Liver (tissue), 9 donors: ENCODE data around the gene METTL4. TPM values are rescaled to one million over a fixed set of nuclear protein-coding genes. Genes with fewer than 3 reads are reported as not detected.

ENCODE experiments used
- DNase-seq: peaks from one replicate; pipeline ENCODE4 v3.0.0-alpha.2; 2017; ENCODE audit warnings: low spot score
- H3K27ac ChIP-seq, 2 donors: one replicate each; pipeline ENCODE4 v1.7.0; 2013; ENCODE audit warnings: inconsistent platforms in 2 of 2, low read length in 2 of 2, control low read depth in 1 of 2, low read depth in 1 of 2, mild to moderate bottlenecking in 1 of 2
- H3K27me3 ChIP-seq, 4 donors: one replicate each; pipeline versions ENCODE4 v1.6.1 to v1.7.0; 2013; ENCODE audit warnings: low read length in 3 of 4, inconsistent platforms in 1 of 4, mild to moderate bottlenecking in 1 of 4, moderate library complexity in 1 of 4; ENCODE audit not compliant: control insufficient read depth in 4 of 4, insufficient read depth in 4 of 4
- H3K36me3 ChIP-seq, 4 donors: one replicate each; pipeline versions ENCODE4 v1.6.1 to v1.7.0; 2013; ENCODE audit warnings: low read length in 3 of 4, mild to moderate bottlenecking in 3 of 4, low read depth in 1 of 4, moderate library complexity in 1 of 4; ENCODE audit not compliant: control insufficient read depth in 4 of 4, insufficient read depth in 3 of 4
- H3K4me1 ChIP-seq, 4 donors: one replicate each; pipeline versions ENCODE4 v1.6.1 to v1.7.0; 2013; ENCODE audit warnings: low read length in 3 of 4, mild to moderate bottlenecking in 3 of 4, moderate library complexity in 1 of 4; ENCODE audit not compliant: control insufficient read depth in 4 of 4, insufficient read depth in 4 of 4
- H3K4me3 ChIP-seq, 3 donors: one replicate each; pipeline versions ENCODE4 v1.6.1 to v1.7.0; 2013; ENCODE audit warnings: low read length in 3 of 3, control low read depth in 1 of 3, low read depth in 1 of 3, mild to moderate bottlenecking in 1 of 3
- H3K9ac ChIP-seq, 2 donors: one replicate each; pipeline ENCODE4 v1.7.0; 2013; ENCODE audit warnings: low read length in 2 of 2, mild to moderate bottlenecking in 2 of 2, moderate library complexity in 2 of 2, control low read depth in 1 of 2, low read depth in 1 of 2
- H3K9me3 ChIP-seq, 4 donors: one replicate each; pipeline versions ENCODE4 v1.6.1 to v1.7.0; 2013; ENCODE audit warnings: low read length in 3 of 4; ENCODE audit not compliant: control insufficient read depth in 4 of 4
- EGR1 ChIP-seq, 2 donors: IDR thresholded peaks; 2 replicates each; pipeline ENCODE4 v1.6.1; 2016 to 2018; ENCODE audit warnings: antibody characterized with exemption in 2 of 2, low read depth in 2 of 2
- FOXA2 ChIP-seq: IDR thresholded peaks from 2 replicates; pipeline ENCODE4 v1.6.1; 2016; ENCODE audit warnings: antibody characterized with exemption
- HNF4A ChIP-seq, 2 donors: conservative IDR thresholded peaks; 2 replicates each; pipeline ENCODE4 v1.6.1; 2016; ENCODE audit warnings: antibody characterized with exemption in 2 of 2, mild to moderate bottlenecking in 2 of 2
- HNF4G ChIP-seq: IDR thresholded peaks from 2 replicates; pipeline ENCODE4 v1.6.1; 2016; ENCODE audit warnings: antibody characterized with exemption
- JUND ChIP-seq, 2 donors: IDR thresholded peaks; 2 replicates each; pipeline ENCODE4 v1.6.1; 2016; ENCODE audit warnings: antibody characterized with exemption in 2 of 2
- MAX ChIP-seq: IDR thresholded peaks from 2 replicates; pipeline ENCODE4 v1.6.1; 2016; ENCODE audit warnings: antibody characterized with exemption
- NR2F2 ChIP-seq: IDR thresholded peaks from 2 replicates; pipeline ENCODE4 v1.6.1; 2016; ENCODE audit warnings: antibody characterized with exemption
- RAD21 ChIP-seq, 2 donors: IDR thresholded peaks; 2 replicates each; pipeline ENCODE4 v1.6.1; 2016; ENCODE audit warnings: antibody characterized with exemption in 2 of 2, mild to moderate bottlenecking in 2 of 2
- RXRA ChIP-seq, 2 donors: IDR thresholded peaks; 2 replicates each; pipeline ENCODE4 v1.6.1; 2017 to 2018; ENCODE audit warnings: antibody characterized with exemption in 2 of 2, mild to moderate bottlenecking in 1 of 2
- SP1 ChIP-seq: IDR thresholded peaks from 2 replicates; pipeline ENCODE4 v1.6.1; 2018; ENCODE audit warnings: antibody characterized with exemption, mild to moderate bottlenecking
- TAF1 ChIP-seq: conservative IDR thresholded peaks from 2 replicates; pipeline ENCODE4 v1.6.1; 2016; ENCODE audit warnings: antibody characterized with exemption, mild to moderate bottlenecking
- YY1 ChIP-seq: IDR thresholded peaks from 2 replicates; pipeline ENCODE4 v1.6.1; 2016; ENCODE audit warnings: antibody characterized with exemption, mild to moderate bottlenecking
- WGBS: extraction: QIAGEN DNeasy Blood & Tissue Kit; methylation state at CpG from one replicate; pipeline ENCODE4 v1.1.7; 2013; 5-methylcytosine and 5-hydroxymethylcytosine counted together
- polyA plus RNA-seq, 2 donors: library from polyadenylated mRNA; stranded (reverse) in 1 of 2; unstranded in 1 of 2; fragments of 200-250 nt in 1 of 2; fragments of >200 nt in 1 of 2; fragmentation: Nextera tagmentation in 1 of 2; extraction: Ambion mirVana in 1 of 2; gene quantifications; one replicate each; pipeline versions ENCODE4 v1.2.1 to v1.2.3, GENCODE V29; 2013 to 2015
- total RNA-seq, 2 donors: library from RNA; depleted of rRNA; stranded (reverse); fragments of >200 nt; gene quantifications; one replicate each; pipeline ENCODE4 v1.2.3, GENCODE V29; 2014
- TF ChIP-seq, protein P1 (sequence below): IDR thresholded peaks from 2 replicates; pipeline ENCODE4 v1.6.1; 2016; ENCODE audit warnings: antibody characterized with exemption
- TF ChIP-seq, protein P2 (sequence below): fragments of 150-350 bp; IDR thresholded peaks from 2 replicates; pipeline ENCODE4 v1.5.1; 2017; ENCODE audit warnings: improper control_type of control experiment, low read depth, low read length; ENCODE audit not compliant: missing input control
- TF ChIP-seq, protein P3 (sequence below): IDR thresholded peaks from 2 replicates; pipeline ENCODE4 v1.6.1; 2016; ENCODE audit warnings: antibody characterized with exemption, mild to moderate bottlenecking
- TF ChIP-seq, protein P4 (sequence below): IDR thresholded peaks from 2 replicates; pipeline ENCODE4 v1.6.1; 2016; ENCODE audit warnings: antibody characterized with exemption
- donor health status: healthy.
- donor health status: healthy.
- donor health status: healthy.
- donor health status: healthy.
- donor health status: healthy.

The METTL4 gene
- total and polyA plus RNA-seq, 4 donors: 1.9 to 13.9 (median 3.5) TPM

GRCh38 chr18:2504642-2505041 is 66.7 kb downstream of the METTL4 start (continued):
- TF ChIP-seq, protein P1, sequence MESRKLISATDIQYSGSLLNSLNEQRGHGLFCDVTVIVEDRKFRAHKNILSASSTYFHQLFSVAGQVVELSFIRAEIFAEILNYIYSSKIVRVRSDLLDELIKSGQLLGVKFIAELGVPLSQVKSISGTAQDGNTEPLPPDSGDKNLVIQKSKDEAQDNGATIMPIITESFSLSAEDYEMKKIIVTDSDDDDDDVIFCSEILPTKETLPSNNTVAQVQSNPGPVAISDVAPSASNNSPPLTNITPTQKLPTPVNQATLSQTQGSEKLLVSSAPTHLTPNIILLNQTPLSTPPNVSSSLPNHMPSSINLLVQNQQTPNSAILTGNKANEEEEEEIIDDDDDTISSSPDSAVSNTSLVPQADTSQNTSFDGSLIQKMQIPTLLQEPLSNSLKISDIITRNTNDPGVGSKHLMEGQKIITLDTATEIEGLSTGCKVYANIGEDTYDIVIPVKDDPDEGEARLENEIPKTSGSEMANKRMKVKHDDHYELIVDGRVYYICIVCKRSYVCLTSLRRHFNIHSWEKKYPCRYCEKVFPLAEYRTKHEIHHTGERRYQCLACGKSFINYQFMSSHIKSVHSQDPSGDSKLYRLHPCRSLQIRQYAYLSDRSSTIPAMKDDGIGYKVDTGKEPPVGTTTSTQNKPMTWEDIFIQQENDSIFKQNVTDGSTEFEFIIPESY: no peak
- TF ChIP-seq SP1 (no peak), YY1 (no peak)

GRCh38 chr18:2502880-2503279 is 68.4 kb downstream of the METTL4 start:
- no peaks in the 10 kb centered on the region for H3K4me1 ChIP-seq
- H3K36me3 ChIP-seq: no peaks in the 10 kb centered on the region
- no peak overlapping the region for H3K4me3 ChIP-seq
- H3K27ac ChIP-seq: no peak overlapping the region
- no peaks in the 10 kb centered on the region for H3K27me3 ChIP-seq
- 81% methylated on average over 1 of the region's 1 CpG for WGBS
- DNase-seq: no peak
- TF ChIP-seq, protein P1: no peak
- TF ChIP-seq SP1: no peak
- TF ChIP-seq, protein P2, sequence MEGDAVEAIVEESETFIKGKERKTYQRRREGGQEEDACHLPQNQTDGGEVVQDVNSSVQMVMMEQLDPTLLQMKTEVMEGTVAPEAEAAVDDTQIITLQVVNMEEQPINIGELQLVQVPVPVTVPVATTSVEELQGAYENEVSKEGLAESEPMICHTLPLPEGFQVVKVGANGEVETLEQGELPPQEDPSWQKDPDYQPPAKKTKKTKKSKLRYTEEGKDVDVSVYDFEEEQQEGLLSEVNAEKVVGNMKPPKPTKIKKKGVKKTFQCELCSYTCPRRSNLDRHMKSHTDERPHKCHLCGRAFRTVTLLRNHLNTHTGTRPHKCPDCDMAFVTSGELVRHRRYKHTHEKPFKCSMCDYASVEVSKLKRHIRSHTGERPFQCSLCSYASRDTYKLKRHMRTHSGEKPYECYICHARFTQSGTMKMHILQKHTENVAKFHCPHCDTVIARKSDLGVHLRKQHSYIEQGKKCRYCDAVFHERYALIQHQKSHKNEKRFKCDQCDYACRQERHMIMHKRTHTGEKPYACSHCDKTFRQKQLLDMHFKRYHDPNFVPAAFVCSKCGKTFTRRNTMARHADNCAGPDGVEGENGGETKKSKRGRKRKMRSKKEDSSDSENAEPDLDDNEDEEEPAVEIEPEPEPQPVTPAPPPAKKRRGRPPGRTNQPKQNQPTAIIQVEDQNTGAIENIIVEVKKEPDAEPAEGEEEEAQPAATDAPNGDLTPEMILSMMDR: no peak
- no peak for TF ChIP-seq RXRA (IDR thresholded peaks at IDR 0.05)
- no peak for TF ChIP-seq NR2F2
- TF ChIP-seq MAX: no peak
- TF ChIP-seq YY1: no peak
- no peak for TF ChIP-seq TAF1
- no peak for TF ChIP-seq RAD21 (IDR thresholded peaks at IDR 0.05)
- no peak for TF ChIP-seq HNF4G
- no peak for TF ChIP-seq JUND (IDR thresholded peaks at IDR 0.05)
- TF ChIP-seq FOXA2: no peak
- TF ChIP-seq HNF4A (conservative IDR thresholded peaks at IDR 0.05): no peak
- TF ChIP-seq EGR1 (IDR thresholded peaks at IDR 0.05; ENCODE audit: low read depth in 2 of 2): no peak
- TF ChIP-seq, protein P3, sequence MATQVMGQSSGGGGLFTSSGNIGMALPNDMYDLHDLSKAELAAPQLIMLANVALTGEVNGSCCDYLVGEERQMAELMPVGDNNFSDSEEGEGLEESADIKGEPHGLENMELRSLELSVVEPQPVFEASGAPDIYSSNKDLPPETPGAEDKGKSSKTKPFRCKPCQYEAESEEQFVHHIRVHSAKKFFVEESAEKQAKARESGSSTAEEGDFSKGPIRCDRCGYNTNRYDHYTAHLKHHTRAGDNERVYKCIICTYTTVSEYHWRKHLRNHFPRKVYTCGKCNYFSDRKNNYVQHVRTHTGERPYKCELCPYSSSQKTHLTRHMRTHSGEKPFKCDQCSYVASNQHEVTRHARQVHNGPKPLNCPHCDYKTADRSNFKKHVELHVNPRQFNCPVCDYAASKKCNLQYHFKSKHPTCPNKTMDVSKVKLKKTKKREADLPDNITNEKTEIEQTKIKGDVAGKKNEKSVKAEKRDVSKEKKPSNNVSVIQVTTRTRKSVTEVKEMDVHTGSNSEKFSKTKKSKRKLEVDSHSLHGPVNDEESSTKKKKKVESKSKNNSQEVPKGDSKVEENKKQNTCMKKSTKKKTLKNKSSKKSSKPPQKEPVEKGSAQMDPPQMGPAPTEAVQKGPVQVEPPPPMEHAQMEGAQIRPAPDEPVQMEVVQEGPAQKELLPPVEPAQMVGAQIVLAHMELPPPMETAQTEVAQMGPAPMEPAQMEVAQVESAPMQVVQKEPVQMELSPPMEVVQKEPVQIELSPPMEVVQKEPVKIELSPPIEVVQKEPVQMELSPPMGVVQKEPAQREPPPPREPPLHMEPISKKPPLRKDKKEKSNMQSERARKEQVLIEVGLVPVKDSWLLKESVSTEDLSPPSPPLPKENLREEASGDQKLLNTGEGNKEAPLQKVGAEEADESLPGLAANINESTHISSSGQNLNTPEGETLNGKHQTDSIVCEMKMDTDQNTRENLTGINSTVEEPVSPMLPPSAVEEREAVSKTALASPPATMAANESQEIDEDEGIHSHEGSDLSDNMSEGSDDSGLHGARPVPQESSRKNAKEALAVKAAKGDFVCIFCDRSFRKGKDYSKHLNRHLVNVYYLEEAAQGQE: no peak
- TF ChIP-seq, protein P4, sequence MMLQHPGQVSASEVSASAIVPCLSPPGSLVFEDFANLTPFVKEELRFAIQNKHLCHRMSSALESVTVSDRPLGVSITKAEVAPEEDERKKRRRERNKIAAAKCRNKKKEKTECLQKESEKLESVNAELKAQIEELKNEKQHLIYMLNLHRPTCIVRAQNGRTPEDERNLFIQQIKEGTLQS: no peak
- H3K9me3 ChIP-seq: no peaks in the 10 kb centered on the region
- H3K9ac ChIP-seq: no peak overlapping the region
